ENCODE measurements around the gene AIFM1. TPM values are rescaled to one million over a fixed set of nuclear protein-coding genes. Genes with fewer than 3 reads are reported as not detected.

Gene AIFM1
- polyA plus RNA-seq, 2 donors: 16.3 to 22.4 TPM

DNA sequence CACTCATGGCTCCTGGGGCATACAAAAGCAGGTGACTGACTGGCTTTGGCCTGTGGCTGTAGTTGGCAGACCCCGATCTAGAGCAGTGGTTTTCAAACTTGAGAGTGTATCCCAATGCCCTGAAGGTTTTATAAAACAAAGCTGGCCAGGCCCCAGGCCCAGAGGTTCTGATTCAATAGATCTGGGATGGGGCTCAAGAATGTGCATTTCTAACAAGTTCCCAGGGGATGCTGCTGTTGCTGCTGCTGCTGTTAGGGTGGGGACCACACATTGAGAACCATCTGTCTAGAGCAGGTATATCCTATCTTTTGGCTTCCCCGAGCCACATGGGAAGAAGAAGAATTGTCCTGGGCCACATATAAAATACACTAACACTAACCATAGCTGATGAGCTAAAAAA is 7.3 kb downstream of the AIFM1 start:
- H3K9me3 ChIP-seq (ENCODE audit: control insufficient read depth in 2 of 2, insufficient read depth in 1 of 2, low read depth in 1 of 2, low read length in 1 of 2): no peaks in the 10 kb centered on the region
- H3K27me3 ChIP-seq (ENCODE audit: control insufficient read depth in 1 of 2, insufficient read depth in 2 of 2, low read length in 2 of 2): no peaks in the 10 kb centered on the region
- no peak overlapping the region for H3K27ac ChIP-seq (ENCODE audit: low read depth in 2 of 2, low read length in 1 of 2)
- H3K4me3 ChIP-seq (ENCODE audit: low read depth in 1 of 2, low read length in 2 of 2): no peak overlapping the region
- no peaks in the 10 kb centered on the region for H3K36me3 ChIP-seq (ENCODE audit: control insufficient read depth in 2 of 2, insufficient read depth in 2 of 2, low read length in 1 of 2)
- 78 to 79% methylated on average over 2 of the region's 2 CpGs for WGBS, 2 donors
- no peaks in the 10 kb centered on the region for H3K4me1 ChIP-seq (ENCODE audit: control insufficient read depth in 2 of 2, insufficient read depth in 2 of 2, low read length in 1 of 2)

DNA sequence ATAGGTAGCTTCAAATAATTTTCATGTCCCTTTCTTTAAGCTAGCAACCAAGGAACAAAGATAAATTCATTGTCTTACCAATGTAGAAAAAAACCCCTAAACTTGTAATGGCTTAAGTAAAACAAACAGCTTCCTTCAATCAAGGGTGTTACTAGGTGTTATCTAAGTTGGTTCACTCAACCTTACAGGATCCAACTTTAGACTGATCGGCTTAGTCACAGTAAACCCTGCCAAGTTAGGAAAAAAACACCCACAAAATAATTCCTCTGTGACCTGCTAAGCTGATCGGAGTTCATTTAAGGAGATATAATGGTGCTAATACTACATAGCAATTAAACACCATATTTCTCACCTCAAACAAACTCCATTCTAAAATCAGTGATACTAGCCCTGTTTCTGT is 10.1 kb downstream of the AIFM1 start:
- Histone ChIP-seq H3K9me3 (ENCODE audit: control insufficient read depth in 2 of 2, insufficient read depth in 1 of 2, low read depth in 1 of 2, low read length in 1 of 2) (no peaks in the 10 kb centered on the region), H3K36me3 (ENCODE audit: control insufficient read depth in 2 of 2, insufficient read depth in 2 of 2, low read length in 1 of 2) (no peaks in the 10 kb centered on the region), H3K27me3 (ENCODE audit: control insufficient read depth in 1 of 2, insufficient read depth in 2 of 2, low read length in 2 of 2) (no peaks in the 10 kb centered on the region), H3K4me3 (ENCODE audit: low read depth in 1 of 2, low read length in 2 of 2) (no peak overlapping the region), H3K4me1 (ENCODE audit: control insufficient read depth in 2 of 2, insufficient read depth in 2 of 2, low read length in 1 of 2) (no peaks in the 10 kb centered on the region), H3K27ac (ENCODE audit: low read depth in 2 of 2, low read length in 1 of 2) (no peak overlapping the region)
- 44 to 49% methylated on average over 2 of the region's 2 CpGs for WGBS, 2 donors

DNA sequence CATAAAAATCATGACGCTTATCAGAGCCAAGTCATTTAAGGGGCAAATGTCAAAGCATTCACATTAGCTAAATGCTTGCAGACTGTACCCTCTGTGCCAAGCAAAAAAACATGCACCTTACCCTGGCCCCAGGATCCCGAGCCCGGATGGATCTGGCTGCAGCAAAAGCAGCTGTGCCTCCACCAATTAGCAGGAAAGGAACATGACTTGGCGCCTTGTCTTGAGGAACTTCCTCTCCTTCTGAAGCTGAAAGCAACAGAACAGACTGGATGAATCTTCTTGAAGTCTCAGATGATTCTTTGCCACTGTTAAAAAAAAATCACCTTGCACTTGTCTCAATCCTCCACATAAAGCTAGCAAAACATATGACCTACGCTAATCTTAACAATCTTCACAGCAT is 18.0 kb downstream of the AIFM1 start:
- 78 to 79% methylated on average over 5 of the region's 5 CpGs for WGBS, 2 donors
- H3K36me3 ChIP-seq (ENCODE audit: control insufficient read depth in 2 of 2, insufficient read depth in 2 of 2, low read length in 1 of 2): peaks cover 0 to 2% of the 10 kb centered on the region in 2 donors
- no peaks in the 10 kb centered on the region for H3K9me3 ChIP-seq (ENCODE audit: control insufficient read depth in 2 of 2, insufficient read depth in 1 of 2, low read depth in 1 of 2, low read length in 1 of 2)
- no peak overlapping the region for H3K4me3 ChIP-seq (ENCODE audit: low read depth in 1 of 2, low read length in 2 of 2)
- H3K27ac ChIP-seq (ENCODE audit: low read depth in 2 of 2, low read length in 1 of 2): no peak overlapping the region
- H3K4me1 ChIP-seq (ENCODE audit: control insufficient read depth in 2 of 2, insufficient read depth in 2 of 2, low read length in 1 of 2): no peaks in the 10 kb centered on the region
- H3K27me3 ChIP-seq (ENCODE audit: control insufficient read depth in 1 of 2, insufficient read depth in 2 of 2, low read length in 2 of 2): no peaks in the 10 kb centered on the region

DNA sequence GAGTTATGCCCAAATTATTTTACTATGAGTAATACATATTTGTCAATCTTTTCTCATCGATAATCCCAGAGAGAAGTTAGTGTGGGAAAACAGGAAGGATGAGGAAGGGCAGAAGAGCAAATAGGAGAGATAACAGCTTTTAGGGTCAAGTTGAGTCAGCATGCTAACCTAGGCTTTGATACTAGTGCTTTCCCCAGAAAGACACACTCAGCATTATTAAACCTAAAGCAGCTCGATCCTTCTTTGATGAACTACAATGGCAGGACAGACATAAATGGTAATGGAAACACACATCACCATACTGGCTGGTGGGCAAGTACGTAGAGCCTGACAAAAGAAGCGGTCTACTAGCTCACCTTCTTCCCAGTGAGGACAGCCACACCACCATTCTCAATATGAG is 20.5 kb downstream of the AIFM1 start:
- WGBS, 2 donors: 85 to 87% methylated on average over 4 of the region's 4 CpGs
- H3K4me1 ChIP-seq (ENCODE audit: control insufficient read depth in 2 of 2, insufficient read depth in 2 of 2, low read length in 1 of 2): no peaks in the 10 kb centered on the region
- no peak overlapping the region for H3K27ac ChIP-seq (ENCODE audit: low read depth in 2 of 2, low read length in 1 of 2)
- H3K9me3 ChIP-seq (ENCODE audit: control insufficient read depth in 2 of 2, insufficient read depth in 1 of 2, low read depth in 1 of 2, low read length in 1 of 2): no peaks in the 10 kb centered on the region
- no peak overlapping the region for H3K4me3 ChIP-seq (ENCODE audit: low read depth in 1 of 2, low read length in 2 of 2)
- peaks cover 0 to 5% of the 10 kb centered on the region in 2 donors for H3K36me3 ChIP-seq (ENCODE audit: control insufficient read depth in 2 of 2, insufficient read depth in 2 of 2, low read length in 1 of 2)
- H3K27me3 ChIP-seq (ENCODE audit: control insufficient read depth in 1 of 2, insufficient read depth in 2 of 2, low read length in 2 of 2): no peaks in the 10 kb centered on the region

DNA sequence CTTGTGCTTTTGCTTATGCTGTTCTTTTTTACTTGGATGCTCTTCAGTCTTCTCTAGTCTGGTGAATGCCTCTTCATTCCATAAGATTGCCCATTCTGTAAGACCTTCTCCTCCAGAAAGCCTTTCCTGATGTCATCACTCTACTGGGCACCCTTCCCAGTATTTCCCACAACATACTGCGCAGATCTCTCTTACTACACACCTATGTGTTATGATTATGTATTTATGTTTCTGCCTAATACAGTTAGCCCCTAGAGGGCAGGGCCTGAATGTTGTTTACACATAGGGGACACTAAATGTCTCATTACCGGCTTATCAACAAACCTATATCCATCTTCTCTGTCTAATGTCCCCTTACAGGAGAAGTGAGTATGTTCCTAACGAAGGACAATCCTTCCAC is 21.1 kb downstream of the AIFM1 start:
- H3K27ac ChIP-seq (ENCODE audit: low read depth in 2 of 2, low read length in 1 of 2): no peak overlapping the region
- 83 to 93% methylated on average over 3 of the region's 3 CpGs for WGBS, 2 donors
- H3K36me3 ChIP-seq (ENCODE audit: control insufficient read depth in 2 of 2, insufficient read depth in 2 of 2, low read length in 1 of 2): peaks cover 0 to 6% of the 10 kb centered on the region in 2 donors
- no peaks in the 10 kb centered on the region for H3K9me3 ChIP-seq (ENCODE audit: control insufficient read depth in 2 of 2, insufficient read depth in 1 of 2, low read depth in 1 of 2, low read length in 1 of 2)
- H3K4me1 ChIP-seq (ENCODE audit: control insufficient read depth in 2 of 2, insufficient read depth in 2 of 2, low read length in 1 of 2): no peaks in the 10 kb centered on the region
- no peak overlapping the region for H3K4me3 ChIP-seq (ENCODE audit: low read depth in 1 of 2, low read length in 2 of 2)
- H3K27me3 ChIP-seq (ENCODE audit: control insufficient read depth in 1 of 2, insufficient read depth in 2 of 2, low read length in 2 of 2): no peaks in the 10 kb centered on the region

DNA sequence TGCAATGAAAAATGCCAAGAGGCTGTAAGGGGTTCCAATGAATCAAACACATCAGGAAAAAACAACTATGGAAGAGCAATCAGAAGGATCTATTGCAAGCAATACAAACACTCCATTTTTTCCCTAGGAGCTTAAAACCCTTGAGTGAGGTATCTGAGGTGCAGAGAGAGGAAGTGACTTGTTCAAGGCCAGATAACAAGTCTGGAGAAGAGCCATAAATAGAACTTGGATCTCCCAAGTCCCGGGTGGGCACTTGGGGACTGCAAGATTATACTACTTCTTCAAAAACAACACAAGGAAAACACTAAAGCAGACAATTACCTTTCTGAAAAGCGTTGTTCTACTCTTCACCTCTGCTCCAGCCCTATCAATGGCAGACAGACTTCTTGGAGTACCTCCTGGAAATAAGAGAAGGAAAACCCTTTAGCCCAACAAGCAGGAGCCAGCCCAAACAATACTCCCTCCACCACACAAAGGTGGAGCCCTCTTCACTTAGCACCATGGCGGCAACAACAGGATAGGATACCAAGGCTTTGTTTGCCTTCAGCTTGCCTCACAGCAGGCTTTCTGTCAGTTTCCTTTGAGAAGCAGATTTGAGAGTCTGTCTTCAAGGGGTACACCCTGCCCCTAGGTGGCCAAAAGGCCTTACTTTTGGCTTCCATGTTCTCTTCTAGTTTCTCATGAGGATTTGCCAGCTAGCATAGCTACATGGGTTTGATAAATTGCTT is 26.0 kb downstream of the AIFM1 start:
- no peaks in the 10 kb centered on the region for H3K4me1 ChIP-seq (ENCODE audit: control insufficient read depth in 2 of 2, insufficient read depth in 2 of 2, low read length in 1 of 2)
- H3K9me3 ChIP-seq (ENCODE audit: control insufficient read depth in 2 of 2, insufficient read depth in 1 of 2, low read depth in 1 of 2, low read length in 1 of 2): no peaks in the 10 kb centered on the region
- H3K27ac ChIP-seq (ENCODE audit: low read depth in 2 of 2, low read length in 1 of 2): no peak overlapping the region
- 54 to 66% methylated on average over 3 of the region's 3 CpGs for WGBS, 2 donors
- no peaks in the 10 kb centered on the region for H3K27me3 ChIP-seq (ENCODE audit: control insufficient read depth in 1 of 2, insufficient read depth in 2 of 2, low read length in 2 of 2)
- H3K36me3 ChIP-seq (ENCODE audit: control insufficient read depth in 2 of 2, insufficient read depth in 2 of 2, low read length in 1 of 2): peaks cover 0 to 7% of the 10 kb centered on the region in 2 donors
- no peak overlapping the region for H3K4me3 ChIP-seq (ENCODE audit: low read depth in 1 of 2, low read length in 2 of 2)

DNA sequence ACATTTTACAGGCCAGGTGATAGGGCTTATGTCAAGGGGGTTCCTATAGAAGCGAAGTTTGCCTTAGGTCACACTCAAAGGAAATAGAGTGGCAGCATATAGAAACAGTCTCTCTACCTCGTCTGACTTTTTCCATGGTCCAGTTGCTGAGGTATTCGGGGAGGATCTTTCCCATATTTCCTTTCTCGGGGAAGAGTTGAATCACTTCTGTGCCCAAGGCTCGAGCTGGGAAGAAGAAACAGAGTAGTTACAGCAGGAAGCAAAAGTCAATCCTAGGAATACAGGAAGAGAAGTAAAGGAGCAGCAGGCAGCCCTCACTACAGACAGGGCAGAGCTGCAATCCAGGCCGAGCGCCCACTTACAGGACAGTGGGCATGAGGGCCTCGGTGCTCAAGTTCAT is 28.7 kb downstream of the AIFM1 start:
- no peaks in the 10 kb centered on the region for H3K27me3 ChIP-seq (ENCODE audit: control insufficient read depth in 1 of 2, insufficient read depth in 2 of 2, low read length in 2 of 2)
- H3K9me3 ChIP-seq (ENCODE audit: control insufficient read depth in 2 of 2, insufficient read depth in 1 of 2, low read depth in 1 of 2, low read length in 1 of 2): no peaks in the 10 kb centered on the region
- no peak overlapping the region for H3K4me3 ChIP-seq (ENCODE audit: low read depth in 1 of 2, low read length in 2 of 2)
- H3K27ac ChIP-seq (ENCODE audit: low read depth in 2 of 2, low read length in 1 of 2): no peak overlapping the region
- H3K36me3 ChIP-seq (ENCODE audit: control insufficient read depth in 2 of 2, insufficient read depth in 2 of 2, low read length in 1 of 2): peaks cover 2 to 7% of the 10 kb centered on the region in 2 donors
- 84 to 88% methylated on average over 8 of the region's 8 CpGs for WGBS, 2 donors
- no peaks in the 10 kb centered on the region for H3K4me1 ChIP-seq (ENCODE audit: control insufficient read depth in 2 of 2, insufficient read depth in 2 of 2, low read length in 1 of 2)

DNA sequence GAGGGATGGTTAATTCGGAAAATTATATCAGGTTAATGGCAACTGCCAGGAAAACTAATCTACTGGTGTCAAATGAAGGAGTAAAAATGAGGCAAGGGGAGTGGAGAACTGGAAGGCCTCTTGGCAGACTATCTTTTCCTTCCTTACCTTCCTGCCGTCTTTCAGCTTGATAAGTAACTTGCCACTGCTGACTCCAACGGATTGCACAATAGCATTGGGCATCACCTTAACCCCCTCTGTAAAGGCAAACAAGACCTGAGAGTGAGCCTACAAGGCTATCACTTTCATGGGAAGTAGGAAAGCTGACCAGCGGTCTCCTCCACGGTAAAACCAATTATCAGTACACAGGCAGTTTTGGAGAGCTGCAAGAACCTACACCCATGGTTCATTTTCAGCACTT is 29.1 kb downstream of the AIFM1 start:
- H3K27ac ChIP-seq (ENCODE audit: low read depth in 2 of 2, low read length in 1 of 2): no peak overlapping the region
- H3K36me3 ChIP-seq (ENCODE audit: control insufficient read depth in 2 of 2, insufficient read depth in 2 of 2, low read length in 1 of 2): peaks cover 2 to 7% of the 10 kb centered on the region in 2 donors
- no peak overlapping the region for H3K4me3 ChIP-seq (ENCODE audit: low read depth in 1 of 2, low read length in 2 of 2)
- no peaks in the 10 kb centered on the region for H3K27me3 ChIP-seq (ENCODE audit: control insufficient read depth in 1 of 2, insufficient read depth in 2 of 2, low read length in 2 of 2)
- 75 to 81% methylated on average over 5 of the region's 5 CpGs for WGBS, 2 donors
- no peaks in the 10 kb centered on the region for H3K9me3 ChIP-seq (ENCODE audit: control insufficient read depth in 2 of 2, insufficient read depth in 1 of 2, low read depth in 1 of 2, low read length in 1 of 2)
- H3K4me1 ChIP-seq (ENCODE audit: control insufficient read depth in 2 of 2, insufficient read depth in 2 of 2, low read length in 1 of 2): no peaks in the 10 kb centered on the region

DNA sequence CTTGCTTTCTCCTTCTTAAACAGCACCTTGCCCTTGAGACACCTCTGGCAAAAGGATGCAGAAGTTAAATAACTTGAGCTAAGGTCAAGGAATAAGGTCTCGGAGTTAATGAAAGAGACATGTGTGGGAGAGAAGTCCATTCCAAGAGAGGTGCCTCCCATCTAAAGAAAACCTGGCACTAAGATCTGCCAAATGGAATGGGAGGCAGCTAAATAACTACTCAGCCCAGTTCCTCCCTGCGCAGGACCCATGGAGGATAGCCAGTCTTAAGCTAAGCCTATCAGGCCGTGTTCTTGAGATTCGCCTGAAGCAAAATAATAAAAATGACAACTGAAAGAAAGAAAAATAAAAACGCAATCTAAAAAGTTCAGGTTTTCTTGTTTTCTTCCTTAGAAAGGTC is 34.7 kb downstream of the AIFM1 start:
- no peak overlapping the region for H3K4me3 ChIP-seq (ENCODE audit: low read depth in 1 of 2, low read length in 2 of 2)
- H3K27ac ChIP-seq (ENCODE audit: low read depth in 2 of 2, low read length in 1 of 2): no peak overlapping the region
- 83 to 94% methylated on average over 5 of the region's 5 CpGs for WGBS, 2 donors
- H3K36me3 ChIP-seq (ENCODE audit: control insufficient read depth in 2 of 2, insufficient read depth in 2 of 2, low read length in 1 of 2): peaks cover 2 to 10% of the 10 kb centered on the region in 2 donors
- H3K9me3 ChIP-seq (ENCODE audit: control insufficient read depth in 2 of 2, insufficient read depth in 1 of 2, low read depth in 1 of 2, low read length in 1 of 2): no peaks in the 10 kb centered on the region
- peaks cover 0 to under 1% of the 10 kb centered on the region in 2 donors for H3K4me1 ChIP-seq (ENCODE audit: control insufficient read depth in 2 of 2, insufficient read depth in 2 of 2, low read length in 1 of 2)
- H3K27me3 ChIP-seq (ENCODE audit: control insufficient read depth in 1 of 2, insufficient read depth in 2 of 2, low read length in 2 of 2): no peaks in the 10 kb centered on the region
